Measurements from ENCODE around the gene ZYG11B.
"Not testable (repeated sequence)": the region's sequence is repeated elsewhere in the genome, so short reads cannot be mapped to it uniquely, and the experiment has no call there.

The ZYG11B gene

DNA sequence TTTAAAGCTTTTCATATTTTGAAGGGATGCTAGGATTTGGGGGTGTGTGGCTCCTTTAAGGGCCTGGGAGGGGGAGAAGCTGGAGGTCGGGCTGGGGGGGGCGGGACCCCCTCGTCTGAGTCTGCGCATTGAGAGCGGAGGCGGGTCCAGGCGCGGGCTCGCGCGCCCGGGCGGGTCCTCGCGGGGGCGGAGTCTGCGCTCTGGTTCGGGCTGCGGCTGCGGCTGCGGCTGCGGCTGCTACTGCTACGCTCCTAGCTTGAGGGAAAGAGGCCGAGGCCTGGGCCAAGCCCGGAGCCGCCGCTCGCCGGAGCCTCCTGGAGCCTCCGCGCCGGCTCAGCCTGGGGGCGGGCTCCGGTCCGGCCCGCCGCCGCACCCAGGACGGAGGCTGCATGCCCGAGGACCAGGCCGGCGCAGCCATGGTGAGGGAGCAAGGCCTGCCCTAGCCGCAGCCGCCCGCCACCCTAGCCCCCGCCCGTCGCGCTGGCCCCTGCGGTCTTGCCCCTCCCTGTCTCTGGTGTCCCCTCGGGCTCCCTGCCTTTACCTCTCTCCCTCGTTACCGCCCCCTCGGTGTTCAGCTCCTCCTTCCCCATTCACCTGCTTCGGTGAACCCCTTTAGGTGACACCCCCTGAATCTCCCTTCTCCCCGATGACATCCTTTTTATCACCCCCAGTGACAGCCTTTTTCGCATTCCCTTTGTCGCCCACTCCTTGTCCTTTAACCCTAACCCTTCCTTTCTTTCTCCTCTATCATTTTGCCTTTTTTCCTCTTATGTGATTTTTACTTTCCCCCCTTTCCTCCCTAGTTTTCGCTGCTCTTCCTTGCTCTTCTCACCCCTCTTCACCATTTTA lies at the start of gene ZYG11B:
ZYG11B (plus strand) TSS at position 189 of the 849 bp plus-strand sequence; CDS start at position 390, 201 bp downstream.
- DNase-seq: peak; percentile 63

DNA sequence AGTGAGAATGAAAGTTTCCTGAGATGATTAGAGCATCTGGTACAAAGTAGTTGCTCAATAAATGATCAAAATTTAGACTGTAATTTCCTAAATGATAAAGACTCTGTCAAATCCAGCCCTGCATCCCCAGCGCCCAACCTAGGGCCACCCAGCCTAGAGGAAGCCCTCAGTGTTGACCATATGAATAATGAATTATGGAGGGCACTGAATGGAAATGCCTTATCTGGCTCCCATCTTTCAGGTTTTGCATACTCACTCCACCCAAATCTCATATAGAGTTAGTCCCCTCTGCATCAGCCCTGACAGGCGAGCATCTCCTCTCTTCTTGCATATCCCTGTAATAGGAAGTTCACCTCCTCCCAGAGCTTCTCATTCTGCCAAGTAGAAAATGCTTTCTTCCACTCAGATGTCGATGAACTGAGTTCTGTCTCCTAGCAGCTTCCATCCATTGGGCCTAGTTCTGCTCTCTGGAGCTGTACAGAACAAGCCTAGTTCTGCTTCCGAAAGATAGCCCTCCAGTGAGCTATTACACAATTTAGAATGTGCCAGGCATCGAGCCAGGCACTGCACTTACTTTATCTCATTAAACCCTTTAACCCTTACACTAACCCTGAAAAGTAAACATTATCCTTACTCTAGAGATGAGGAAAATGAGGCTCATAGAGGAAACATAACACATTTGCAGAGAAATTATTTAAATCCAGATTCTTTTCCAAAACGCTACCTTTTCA lies 49.0 kb upstream of the ZYG11B start:
- DNase-seq: no peak

DNA sequence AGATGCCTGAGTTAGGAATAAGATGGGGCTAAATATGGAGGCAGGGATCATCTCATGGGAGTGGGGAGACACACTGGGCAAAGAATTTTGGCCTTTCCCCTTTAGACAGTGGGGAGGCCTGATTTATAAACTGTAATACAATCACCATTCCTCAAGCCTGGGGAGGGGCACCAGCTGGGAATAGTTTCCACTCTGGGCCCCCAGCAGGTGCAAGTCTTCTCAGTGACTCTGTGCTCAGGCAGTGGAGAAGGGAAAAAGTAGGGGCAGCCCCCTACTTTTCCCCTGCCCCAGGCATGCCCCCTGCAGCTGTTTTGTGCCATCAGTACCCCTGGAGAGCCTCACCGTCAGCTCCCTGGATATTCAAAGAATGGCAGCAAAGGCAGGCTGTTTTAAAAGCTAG lies 47.2 kb upstream of the ZYG11B start:
- DNase-seq: no peak

- no peak for DNase-seq
Observed at GRCh38 chr1:52679498-52679897, 46.8 kb upstream of the ZYG11B start.

DNA sequence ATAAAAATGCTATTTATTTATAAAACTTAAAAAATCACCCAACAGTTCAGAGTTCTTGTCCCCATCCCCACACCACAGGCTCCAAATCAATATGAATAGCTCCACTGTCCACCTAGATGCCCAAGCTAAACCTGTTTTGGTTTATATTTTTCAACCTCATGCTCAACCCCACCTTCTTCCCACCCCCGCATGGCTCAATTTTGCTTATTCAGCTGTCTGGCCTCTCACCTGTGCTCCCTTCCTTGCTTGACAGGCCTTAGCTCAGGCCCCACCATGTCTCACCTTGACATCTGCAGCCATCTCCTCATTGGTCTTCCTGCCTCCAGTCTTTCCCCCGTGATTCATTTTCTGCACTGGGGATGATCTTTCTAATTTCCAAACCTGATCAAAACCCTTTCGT lies 45.9 kb upstream of the ZYG11B start:
- no peak for DNase-seq

DNA sequence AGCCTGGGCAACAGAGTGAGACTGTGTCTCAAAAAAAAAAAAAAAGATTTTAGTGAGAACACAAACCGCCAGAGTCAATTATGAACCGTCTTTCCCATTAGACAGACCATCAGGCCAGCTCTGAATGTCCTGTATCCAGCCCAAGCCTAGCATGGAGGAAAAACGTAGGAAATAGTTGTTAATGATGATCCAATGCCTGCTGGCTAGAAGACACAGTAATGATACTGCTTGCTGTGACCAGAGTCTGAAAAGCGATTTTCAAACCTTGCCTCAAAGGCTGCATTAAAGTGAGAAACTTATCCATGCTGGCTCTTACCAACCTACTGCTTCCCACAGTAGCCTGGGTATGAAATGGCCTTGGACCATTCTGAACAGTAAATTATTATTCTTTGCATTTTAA lies 45.1 kb upstream of the ZYG11B start:
- no peak for DNase-seq

GRCh38 chr1:52683367-52683940 lies 42.8 kb upstream of the ZYG11B start:
- no peak for DNase-seq

DNA sequence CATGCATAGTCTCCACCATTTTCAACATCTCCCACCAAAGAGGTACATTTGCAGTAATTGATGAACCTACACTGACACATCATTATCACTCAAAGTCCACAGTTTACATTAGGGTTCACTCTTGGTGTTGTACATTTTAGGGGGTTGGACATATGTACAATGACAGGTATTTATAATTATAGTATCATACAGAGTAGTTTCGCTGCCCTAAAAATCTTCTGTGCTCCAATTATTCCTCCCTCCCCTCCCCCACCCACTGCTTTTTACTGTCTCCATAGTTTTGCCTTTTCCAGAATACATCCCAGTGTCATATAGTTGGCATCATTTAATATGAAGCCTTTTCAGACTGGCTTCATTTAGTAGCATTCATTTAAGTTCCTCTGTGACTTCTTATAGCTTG lies 41.7 kb upstream of the ZYG11B start:
- DNase-seq: no peak

DNA sequence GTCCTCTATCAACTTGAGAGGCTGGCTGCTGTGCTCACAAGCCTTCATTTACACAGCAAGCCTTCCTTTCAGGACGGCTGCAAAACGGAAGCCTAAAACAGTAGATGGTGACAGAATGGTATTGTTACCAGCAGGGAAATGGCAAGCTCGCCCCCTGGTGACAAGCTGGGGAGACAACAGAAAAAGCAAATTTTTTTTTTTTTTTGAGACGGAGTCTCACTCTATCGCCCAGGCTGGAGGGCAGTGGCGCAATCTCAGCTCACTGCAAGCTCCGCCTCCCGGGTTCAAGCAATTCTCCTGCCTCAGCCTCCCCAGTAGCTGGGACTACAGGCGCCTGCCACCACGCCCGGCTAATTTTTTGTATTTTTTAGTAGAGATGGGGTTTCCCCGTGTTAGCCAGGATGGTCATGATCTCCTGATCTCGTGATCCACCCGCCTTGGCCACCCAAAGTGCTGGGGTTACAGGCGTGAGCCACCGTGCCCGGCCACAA lies 39.9 kb upstream of the ZYG11B start:
- peak; percentile 71 for DNase-seq

DNA sequence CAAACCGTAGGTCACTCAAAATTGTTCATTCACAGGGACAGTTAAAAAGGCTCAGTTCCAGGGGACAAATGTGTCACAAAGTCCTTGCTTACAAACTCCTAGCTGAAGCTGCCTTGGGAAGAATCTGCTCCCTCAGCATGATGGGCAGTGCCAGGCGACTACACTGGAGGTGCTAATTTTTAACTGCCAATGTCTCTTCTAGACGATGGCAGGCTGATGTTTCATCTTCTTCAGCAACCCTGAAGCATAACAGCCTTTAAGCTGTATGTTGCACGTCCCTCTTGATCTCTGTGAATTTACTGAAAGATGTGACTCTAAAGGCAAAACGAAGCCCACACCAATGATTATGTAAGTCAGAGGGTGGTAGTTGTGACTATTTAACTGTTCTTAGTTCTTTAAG lies 39.4 kb upstream of the ZYG11B start:
- no peak for DNase-seq

DNA sequence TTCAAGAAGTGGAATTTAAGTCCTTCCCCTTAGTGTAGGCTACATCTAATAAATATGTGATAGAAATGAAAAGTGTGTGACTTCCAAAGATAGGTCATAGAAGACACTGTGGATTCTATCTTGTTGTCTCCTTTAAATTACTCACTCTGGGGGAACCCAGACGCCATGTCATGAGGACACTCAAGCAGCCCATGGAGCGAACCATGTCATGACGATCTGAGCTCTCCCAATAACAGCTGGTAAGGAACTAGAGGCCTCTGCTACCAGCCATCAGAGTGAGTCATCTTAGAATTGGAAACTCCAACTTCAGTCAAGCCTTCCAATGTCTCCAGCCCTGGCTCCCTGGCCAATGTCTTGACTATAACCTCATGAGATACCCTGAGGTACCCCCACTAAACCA lies 34.4 kb upstream of the ZYG11B start:
- DNase-seq: no peak

DNA sequence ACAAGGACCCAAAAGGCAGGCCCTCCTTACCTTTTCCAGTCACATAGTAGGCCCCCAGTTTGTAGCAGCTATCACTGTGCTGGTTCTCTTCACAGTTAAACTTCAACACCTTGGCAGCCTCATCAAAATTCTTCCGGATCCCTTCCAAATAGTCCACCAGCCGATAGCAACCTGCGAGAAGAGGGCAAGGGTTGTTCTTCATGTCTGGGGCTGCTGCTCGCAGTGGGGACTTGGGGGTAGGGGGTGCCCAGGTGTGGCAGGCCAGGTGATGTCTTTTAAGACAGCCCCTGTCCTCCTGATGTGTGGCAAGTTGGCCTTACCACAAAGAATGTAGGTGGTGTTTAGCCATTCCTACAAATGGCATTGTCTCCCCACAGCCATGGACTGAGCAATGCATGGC lies 33.6 kb upstream of the ZYG11B start:
- no peak for DNase-seq

GRCh38 chr1:52693351-52693750 lies 32.9 kb upstream of the ZYG11B start:
- DNase-seq: not testable (repeated sequence)

DNA sequence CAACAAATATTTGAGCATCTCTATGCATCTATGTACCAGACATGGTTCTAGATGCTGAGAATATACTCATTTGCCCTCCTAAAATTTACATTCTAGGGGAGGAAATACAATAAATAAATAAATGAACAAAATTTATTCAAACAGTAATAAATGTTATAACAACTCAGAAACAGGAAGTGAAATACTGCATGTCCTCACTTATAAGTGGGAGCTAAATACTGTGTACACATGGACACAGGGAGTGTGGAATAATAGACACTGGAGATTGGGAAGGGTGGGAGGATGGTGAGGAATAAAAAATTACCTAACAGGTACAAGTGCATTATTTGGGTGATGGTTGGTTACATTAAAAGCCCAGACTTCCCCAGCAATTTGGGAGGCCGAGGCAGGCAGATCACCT lies 32.4 kb upstream of the ZYG11B start:
- no peak for DNase-seq

- DNase-seq: no peak
Observed at GRCh38 chr1:52695627-52696026, 30.6 kb upstream of the ZYG11B start.

DNA sequence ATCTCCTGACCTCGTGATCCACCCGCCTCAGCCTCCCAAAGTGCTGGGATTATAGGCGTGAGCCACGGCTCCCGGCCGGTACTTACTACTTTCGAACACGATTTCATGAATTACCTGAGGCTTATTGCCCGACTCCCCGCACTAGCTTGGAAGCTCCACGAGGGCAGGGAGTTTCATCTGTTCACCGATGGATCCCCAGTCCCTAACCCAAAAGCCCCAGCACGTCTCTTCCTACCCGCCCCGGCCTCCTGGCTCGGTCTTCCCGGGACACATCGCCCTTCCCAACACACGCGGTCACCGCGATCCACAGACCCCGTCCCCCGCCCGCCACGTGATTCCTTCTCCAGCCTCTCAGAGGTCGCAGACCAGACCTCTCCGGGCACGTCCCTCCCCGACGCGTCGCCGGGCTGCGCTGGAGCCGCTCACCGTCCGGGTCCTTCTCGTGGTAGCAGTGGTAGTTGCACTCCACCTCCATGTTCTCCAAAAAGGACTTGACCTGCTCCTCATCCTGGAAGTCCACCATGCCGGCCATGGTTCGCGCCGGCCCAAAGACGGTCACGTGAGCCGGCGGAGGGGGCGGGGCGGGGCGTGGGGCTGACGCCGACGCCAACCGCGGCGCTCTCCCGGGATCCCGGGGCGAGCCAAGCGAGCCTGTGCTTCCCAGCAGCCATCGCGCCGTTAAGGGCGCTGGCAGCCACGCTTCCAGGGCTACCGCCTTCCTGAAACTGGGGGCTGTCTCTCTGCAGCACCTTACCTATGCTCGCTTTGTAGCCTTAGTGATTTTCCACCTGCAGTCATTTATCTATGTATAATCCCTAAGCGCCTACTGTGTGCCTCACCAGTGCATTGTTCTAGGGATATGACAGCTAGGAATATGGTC lies 28.2 kb upstream of the ZYG11B start, which contains the start of gene COA7:
COA7 (minus strand) TSS at position 553 of the 880 bp plus-strand sequence; CDS start at position 532, 21 bp downstream.
- peak; percentile 66 for DNase-seq

- DNase-seq: no peak
Observed at GRCh38 chr1:52702886-52703787, 23.1 kb upstream of the ZYG11B start.

- DNase-seq: no peak
Observed at GRCh38 chr1:52706136-52706670, 20.1 kb upstream of the ZYG11B start.

- no peak for DNase-seq
Observed at GRCh38 chr1:52706941-52707926, 19.0 kb upstream of the ZYG11B start.
